ENCODE data around the gene ARHGAP33.

DNA sequence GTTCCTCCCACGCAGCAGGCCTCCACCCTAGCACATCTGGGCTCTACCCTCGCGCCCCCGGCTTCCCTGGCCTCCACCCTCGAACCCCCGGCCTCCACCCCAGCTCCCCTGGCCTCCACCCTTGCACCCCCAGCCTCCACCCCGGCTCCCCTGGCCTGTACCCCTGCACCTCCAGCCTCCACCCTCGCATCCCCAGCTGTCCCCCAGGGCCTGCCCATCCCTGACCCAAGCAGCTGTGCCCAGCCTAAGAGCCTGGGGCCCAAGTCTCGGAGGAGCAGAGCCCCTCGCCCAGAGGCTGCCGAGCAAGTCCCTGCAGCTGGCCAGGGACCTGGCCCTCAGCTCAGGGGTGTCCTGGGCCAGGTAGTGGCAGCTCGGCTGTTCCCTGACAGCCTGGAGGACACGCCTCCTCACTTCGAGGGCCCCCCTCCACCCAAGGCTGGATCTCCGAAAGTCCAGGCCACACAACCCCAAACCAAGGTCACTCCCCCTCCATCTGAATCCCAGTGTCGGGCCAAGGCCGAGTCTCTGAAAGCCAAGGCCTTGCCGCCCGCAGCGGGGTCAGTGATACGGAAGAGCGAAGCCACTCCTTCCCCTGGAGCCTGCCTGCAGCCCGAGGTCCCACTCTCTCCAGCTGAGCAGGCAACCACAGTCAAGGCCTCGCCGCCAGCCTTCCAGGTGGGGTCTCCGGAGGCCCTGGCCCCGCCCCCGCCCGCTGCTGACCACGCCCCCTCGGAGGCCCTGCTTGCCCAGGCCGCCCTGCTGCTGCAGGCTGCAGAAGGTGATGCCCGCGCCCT is 7.9 kb upstream of the ARHGAP33 start:
- TF ChIP-seq, protein P1, sequence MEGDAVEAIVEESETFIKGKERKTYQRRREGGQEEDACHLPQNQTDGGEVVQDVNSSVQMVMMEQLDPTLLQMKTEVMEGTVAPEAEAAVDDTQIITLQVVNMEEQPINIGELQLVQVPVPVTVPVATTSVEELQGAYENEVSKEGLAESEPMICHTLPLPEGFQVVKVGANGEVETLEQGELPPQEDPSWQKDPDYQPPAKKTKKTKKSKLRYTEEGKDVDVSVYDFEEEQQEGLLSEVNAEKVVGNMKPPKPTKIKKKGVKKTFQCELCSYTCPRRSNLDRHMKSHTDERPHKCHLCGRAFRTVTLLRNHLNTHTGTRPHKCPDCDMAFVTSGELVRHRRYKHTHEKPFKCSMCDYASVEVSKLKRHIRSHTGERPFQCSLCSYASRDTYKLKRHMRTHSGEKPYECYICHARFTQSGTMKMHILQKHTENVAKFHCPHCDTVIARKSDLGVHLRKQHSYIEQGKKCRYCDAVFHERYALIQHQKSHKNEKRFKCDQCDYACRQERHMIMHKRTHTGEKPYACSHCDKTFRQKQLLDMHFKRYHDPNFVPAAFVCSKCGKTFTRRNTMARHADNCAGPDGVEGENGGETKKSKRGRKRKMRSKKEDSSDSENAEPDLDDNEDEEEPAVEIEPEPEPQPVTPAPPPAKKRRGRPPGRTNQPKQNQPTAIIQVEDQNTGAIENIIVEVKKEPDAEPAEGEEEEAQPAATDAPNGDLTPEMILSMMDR (IDR thresholded peaks at IDR 0.05), result no peak
- peak in 1 of 2 donors; percentile 38 for TF ChIP-seq POLR2A (IDR thresholded peaks at IDR 0.05)

Measured in thyroid gland (tissue), 4 donors.